Right cardiac atrium (tissue), 5 donors: ENCODE results near the gene TEX12. TPM values are rescaled to one million over a fixed set of nuclear protein-coding genes. Genes with fewer than 3 reads are reported as not detected.
"Not testable (repeated sequence)": the region's sequence is repeated elsewhere in the genome, so short reads cannot be mapped to it uniquely, and the experiment has no call there.

Experiments
- ATAC-seq, 2 donors: fragments of 200-7000 bp; cut with Tn5 transposase; one replicate each; pipeline versions ENCODE4 v1.8.0 to v1.9.1; 2020; ENCODE audit warnings: moderate library complexity in 2 of 2, mild to moderate bottlenecking in 1 of 2
- DNase-seq, 3 donors: peaks; one replicate each; pipeline ENCODE4 v3.0.0-alpha.2; 2020
- H3K27ac ChIP-seq: one replicate; pipeline ENCODE4 v1.5.1; 2013; ENCODE audit warnings: mild to moderate bottlenecking, low read length, control low read depth, moderate library complexity
- H3K27me3 ChIP-seq: one replicate; pipeline ENCODE4 v1.6.1; 2013; ENCODE audit not compliant: control insufficient read depth, insufficient read depth
- H3K4me1 ChIP-seq: one replicate; pipeline ENCODE4 v1.6.1; 2013; ENCODE audit warnings: low read length; ENCODE audit not compliant: control insufficient read depth, insufficient read depth
- H3K4me3 ChIP-seq: one replicate; pipeline ENCODE4 v1.5.1; 2013; ENCODE audit warnings: low read length, control low read depth
- H3K9me3 ChIP-seq: one replicate; pipeline ENCODE4 v1.6.1; 2013; ENCODE audit warnings: low read length; ENCODE audit not compliant: control insufficient read depth
- WGBS: extraction: QIAGEN DNeasy Blood & Tissue Kit; methylation state at CpG from one replicate; pipeline ENCODE4 v1.1.7; 2013; 5-methylcytosine and 5-hydroxymethylcytosine counted together
- intact Hi-C, 4 donors: fragments of 100-400 bp; cut with DNase I; formaldehyde crosslinking; loops; one replicate each; pipeline versions ENCODE4 v1.11.0 to v1.14.0; 2022 to 2023
- polyA plus RNA-seq: library from polyadenylated mRNA; stranded (reverse); fragments of 200-250 nt; gene quantifications from one replicate; pipeline ENCODE4 v1.2.3, GENCODE V29; 2013
- total RNA-seq, 4 donors: library from RNA; stranded (reverse); fragmentation: NEBNext Ultra II Directional; extraction: Animal tissue kit (Norgen Biotek cat#: 25700); gene quantifications; one replicate each; pipeline ENCODE4 v1.2.1, GENCODE V29; 2021
- donor health status: healthy with polysubstance abuse.
- donor health status: DM: no; HTN: yes; CAD: no.
- donor health status: DM: no; HTN: no; CAD: no.
- donor health status: DM: no; HTN: yes; CAD: no; lungs with severe emphysema.
- donor health status: DM: yes; HTN: yes; CAD: no.

Gene TEX12
- total and polyA plus RNA-seq, 5 donors: 0.20 to 1.1 TPM; not detected in 3

GRCh38 chr11:112156153-112156955, 10.8 kb upstream of the TEX12 start:
- DNase-seq (no peak), ATAC-seq (no peak)
- intact Hi-C loops: no loop called here
- Histone ChIP-seq H3K4me1 (peaks cover 2% of the 10 kb centered on the region), H3K27me3 (no peaks in the 10 kb centered on the region), H3K9me3 (no peaks in the 10 kb centered on the region), H3K4me3 (no peak overlapping the region), H3K27ac (no peak overlapping the region)
- 69% methylated on average over 5 of the region's 5 CpGs for WGBS

GRCh38 chr11:112156956-112157766, 10.0 kb upstream of the TEX12 start:
- H3K4me3 ChIP-seq: no peak overlapping the region
- no peaks in the 10 kb centered on the region for H3K9me3 ChIP-seq
- H3K27ac ChIP-seq: no peak overlapping the region
- DNase-seq: no peak
- 80% methylated on average over 4 of the region's 4 CpGs for WGBS
- H3K27me3 ChIP-seq: no peaks in the 10 kb centered on the region
- peaks cover 2% of the 10 kb centered on the region for H3K4me1 ChIP-seq
- ATAC-seq: peak; percentile 70 to 83
- intact Hi-C loops: no loop called here

GRCh38 chr11:112159098-112160065, 7.8 kb upstream of the TEX12 start:
- Histone ChIP-seq H3K4me3 (no peak overlapping the region), H3K27me3 (no peaks in the 10 kb centered on the region), H3K9me3 (no peaks in the 10 kb centered on the region), H3K4me1 (peaks cover 2% of the 10 kb centered on the region), H3K27ac (no peak overlapping the region)
- intact Hi-C loops: no loop called here
- no peak for ATAC-seq
- no peak for DNase-seq
- 79% methylated on average over 7 of the region's 7 CpGs for WGBS

GRCh38 chr11:112160091-112160848, 6.9 kb upstream of the TEX12 start:
- no peaks in the 10 kb centered on the region for H3K9me3 ChIP-seq
- H3K27ac ChIP-seq: no peak overlapping the region
- no peak for DNase-seq
- 47% methylated on average over 2 of the region's 2 CpGs for WGBS
- ATAC-seq: no peak
- H3K4me3 ChIP-seq: no peak overlapping the region
- intact Hi-C loops: no loop called here
- H3K27me3 ChIP-seq: no peaks in the 10 kb centered on the region
- peaks cover 2% of the 10 kb centered on the region for H3K4me1 ChIP-seq

GRCh38 chr11:112161012-112161411, 6.2 kb upstream of the TEX12 start:
- Histone ChIP-seq H3K4me3 (no peak overlapping the region), H3K9me3 (no peaks in the 10 kb centered on the region), H3K27me3 (no peaks in the 10 kb centered on the region), H3K4me1 (peaks cover 2% of the 10 kb centered on the region), H3K27ac (no peak overlapping the region)
- DNase-seq (no peak), ATAC-seq (no peak)
- 66% methylated on average over 1 of the region's 1 CpG for WGBS
- intact Hi-C loops: no loop called here

- H3K27ac ChIP-seq, DNase-seq, H3K4me1 ChIP-seq, H3K27me3 ChIP-seq, H3K9me3 ChIP-seq, H3K4me3 ChIP-seq, intact Hi-C loops, ATAC-seq: not testable (repeated sequence)
- WGBS: 97% methylated on average over 1 of the region's 1 CpG
These were observed 5.0 kb upstream of the TEX12 start for GRCh38 chr11:112162200-112162599.

GRCh38 chr11:112162761-112163546, 4.2 kb upstream of the TEX12 start:
- 86% methylated on average over 6 of the region's 6 CpGs for WGBS
- H3K9me3 ChIP-seq: no peaks in the 10 kb centered on the region
- H3K4me3 ChIP-seq: no peak overlapping the region
- DNase-seq (no peak), ATAC-seq (no peak)
- H3K27ac ChIP-seq: no peak overlapping the region
- no peaks in the 10 kb centered on the region for H3K27me3 ChIP-seq
- intact Hi-C loops: no loop called here
- no peaks in the 10 kb centered on the region for H3K4me1 ChIP-seq

- Histone ChIP-seq H3K27me3 (no peaks in the 10 kb centered on the region), H3K4me1 (no peaks in the 10 kb centered on the region), H3K4me3 (no peak within 1 kb of the TSS), H3K27ac (no peak within 1 kb of the TSS), H3K9me3 (no peaks in the 10 kb centered on the region)
- DNase-seq: peak; percentile 25 to 62 (median 53)
- intact Hi-C loops: no loop called here
- 61% methylated on average over 12 of the region's 12 CpGs for WGBS
- peak; percentile 61 to 77 for ATAC-seq
These were observed 3.1 kb upstream of the TEX12 start, which contains the start of gene IL18 for GRCh38 chr11:112163875-112164685. Gene IL18 (minus strand): TSS chr11:112164094. CDS start chr11:112155053, 9,041 bp downstream.

- no peaks in the 10 kb centered on the region for H3K9me3 ChIP-seq
- intact Hi-C loops: no loop called here
These were observed 2.1 kb upstream of the TEX12 start for GRCh38 chr11:112165049-112165448.

More at GRCh38 chr11:112165049-112165448, 2.1 kb upstream of the TEX12 start:
- Histone ChIP-seq H3K4me1 (no peaks in the 10 kb centered on the region), H3K27ac (no peak overlapping the region), H3K27me3 (no peaks in the 10 kb centered on the region), H3K4me3 (no peak overlapping the region)
- DNase-seq (no peak), ATAC-seq (no peak)
- WGBS: 47% methylated on average over 3 of the region's 3 CpGs
